HG02763 (cell line): ENCODE data around the gene EXOC4.

Source experiments
- ATAC-seq: cut with Tn5 transposase; IDR thresholded peaks from one replicate; pipeline ENCODE4 v1.9.1; 2021; ENCODE audit warnings: mild to moderate bottlenecking, moderate library complexity; ENCODE audit not compliant: unreplicated experiment

The EXOC4 gene

GRCh38 chr7:133562621-133563020, 309.7 kb downstream of the EXOC4 start:
- no peak for ATAC-seq

- ATAC-seq = no peak
Observed at GRCh38 chr7:133563251-133563650, 310.4 kb downstream of the EXOC4 start.

GRCh38 chr7:133564484-133564883, 311.6 kb downstream of the EXOC4 start:
- no peak for ATAC-seq

- no peak for ATAC-seq
Observed at GRCh38 chr7:133568544-133568943, 315.7 kb downstream of the EXOC4 start.

- ATAC-seq = no peak
Observed at GRCh38 chr7:133570321-133570720, 317.4 kb downstream of the EXOC4 start.

GRCh38 chr7:133571076-133571475, 318.2 kb downstream of the EXOC4 start:
- no peak for ATAC-seq

GRCh38 chr7:133572087-133572486, 319.2 kb downstream of the EXOC4 start:
- no peak for ATAC-seq

- ATAC-seq = no peak
Observed at GRCh38 chr7:133572843-133573242, 320.0 kb downstream of the EXOC4 start.

- no peak for ATAC-seq
Observed at GRCh38 chr7:133573554-133574265, 320.8 kb downstream of the EXOC4 start.

GRCh38 chr7:133575726-133576440, 323.0 kb downstream of the EXOC4 start:
- no peak for ATAC-seq

GRCh38 chr7:133576612-133577168, 323.8 kb downstream of the EXOC4 start:
- no peak for ATAC-seq

- no peak for ATAC-seq
Observed at GRCh38 chr7:133582766-133583523, 330.1 kb downstream of the EXOC4 start.

GRCh38 chr7:133583545-133584171, 330.8 kb downstream of the EXOC4 start:
- ATAC-seq = no peak

- no peak for ATAC-seq
Observed at GRCh38 chr7:133584956-133585668, 332.2 kb downstream of the EXOC4 start.

- ATAC-seq = no peak
Observed at GRCh38 chr7:133586253-133586652, 333.4 kb downstream of the EXOC4 start.

GRCh38 chr7:133587903-133588302, 335.0 kb downstream of the EXOC4 start:
- ATAC-seq = no peak

- ATAC-seq = no peak
Observed at GRCh38 chr7:133590795-133591194, 337.9 kb downstream of the EXOC4 start.

GRCh38 chr7:133591704-133592340, 338.9 kb downstream of the EXOC4 start:
- no peak for ATAC-seq

GRCh38 chr7:133593561-133593960, 340.7 kb downstream of the EXOC4 start:
- ATAC-seq = no peak

- no peak for ATAC-seq
Observed at GRCh38 chr7:133601617-133602016, 348.7 kb downstream of the EXOC4 start.
